HG02938 (cell line): Measurements from ENCODE around the gene GALNT9.
"Not testable (repeated sequence)": the region's sequence is repeated elsewhere in the genome, so short reads cannot be mapped to it uniquely, and the experiment has no call there.

Source experiments
- ATAC-seq: cut with Tn5 transposase; IDR thresholded peaks from one replicate; pipeline ENCODE4 v1.9.1; 2021; ENCODE audit warnings: mild to moderate bottlenecking, moderate library complexity; ENCODE audit not compliant: unreplicated experiment

Gene GALNT9

DNA sequence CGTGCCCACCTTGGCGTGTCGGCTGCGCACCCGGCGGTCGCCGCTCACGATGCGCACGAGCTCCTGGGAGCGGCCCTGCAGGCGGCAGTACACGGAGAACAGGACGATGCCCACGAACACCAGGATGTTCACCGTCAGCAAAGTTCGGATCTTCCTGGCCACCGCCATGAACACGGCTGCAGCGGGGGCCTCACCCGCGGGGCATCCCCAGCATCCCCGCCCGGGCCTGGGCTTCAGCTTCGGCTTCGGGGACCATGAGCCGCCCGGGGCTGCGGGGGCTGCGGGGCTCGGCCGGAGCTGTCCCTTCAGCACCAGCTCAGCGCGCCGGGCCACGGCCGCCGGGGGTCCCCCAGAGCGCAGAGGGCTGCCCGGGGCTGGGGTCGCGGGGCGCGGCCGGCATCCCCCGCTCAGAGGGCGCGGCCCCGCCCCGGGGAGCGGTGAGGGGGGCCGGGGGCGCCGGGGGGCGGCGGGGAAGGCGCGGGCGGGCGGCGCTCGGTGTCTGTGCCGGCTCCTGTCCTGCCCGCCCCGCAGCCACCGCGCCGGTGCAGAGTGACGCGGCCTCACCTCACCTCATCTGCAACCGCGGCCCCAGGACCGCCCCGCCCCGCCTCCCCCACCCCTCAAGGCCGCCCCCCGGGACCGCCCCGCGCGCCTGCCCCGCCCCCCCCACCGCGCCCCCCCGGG lies at the start of gene GALNT9:
TSS of gene GALNT9 (minus strand) at position 554 of the 684 bp plus-strand sequence. CDS start at position 168, 386 bp downstream.
- no peak for ATAC-seq

DNA sequence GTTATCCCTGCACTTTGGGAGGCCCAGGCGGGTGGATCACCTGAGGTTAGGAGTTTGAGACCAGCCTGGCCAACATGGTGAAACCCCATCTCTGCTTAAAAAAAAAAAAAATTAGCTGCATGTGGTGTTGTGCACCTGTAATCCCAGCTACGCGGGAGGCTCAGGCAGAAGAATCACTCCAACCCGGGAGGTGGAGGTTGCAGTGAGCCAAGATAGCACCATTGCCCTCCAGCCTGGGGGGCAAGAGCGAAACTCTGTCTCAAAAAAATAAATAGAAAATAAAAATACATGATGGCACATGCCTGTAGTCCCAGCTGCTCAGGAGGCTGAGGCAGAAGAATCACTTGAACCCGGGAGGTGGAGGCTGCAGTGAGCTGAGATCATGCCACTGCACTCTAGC lies 49.7 kb upstream of the GALNT9 start:
- not testable (repeated sequence) for ATAC-seq

DNA sequence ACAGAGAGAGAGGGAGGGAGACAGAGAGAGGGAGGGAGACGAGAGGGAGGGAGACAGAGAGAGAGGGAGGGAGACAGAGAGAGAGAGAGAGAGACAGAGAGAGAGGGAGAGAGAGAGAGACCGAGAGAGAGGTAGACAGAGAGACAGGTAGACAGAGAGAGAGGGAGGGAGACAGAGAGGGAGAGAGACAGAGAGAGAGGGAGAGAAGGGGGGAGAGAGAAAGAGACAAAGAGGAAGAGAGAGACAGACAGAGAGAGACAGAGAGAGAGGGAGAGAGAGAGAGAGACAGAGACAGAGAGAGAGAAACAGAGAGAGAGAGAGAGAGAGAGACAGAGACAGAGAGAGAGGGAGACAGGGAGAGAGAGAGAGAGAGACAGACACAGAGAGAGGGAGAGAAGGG lies 47.8 kb upstream of the GALNT9 start:
- no peak for ATAC-seq

DNA sequence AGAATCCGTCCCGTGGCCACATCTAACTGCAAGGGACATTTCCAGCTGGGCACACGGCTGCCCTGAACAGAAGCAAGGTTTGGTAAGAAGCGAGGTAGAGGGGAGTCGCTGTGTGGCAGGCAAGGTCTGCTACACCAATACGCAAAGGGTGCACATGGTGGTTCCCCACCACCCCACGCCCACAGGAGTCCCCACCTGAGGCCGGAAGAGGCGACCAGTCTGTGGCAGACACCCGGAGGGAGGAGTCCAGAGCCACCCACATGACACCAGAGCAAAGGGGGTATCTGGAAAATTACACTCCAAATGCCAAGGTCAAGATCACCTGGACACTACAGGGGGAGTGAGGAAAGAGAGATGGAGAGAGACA lies 47.1 kb upstream of the GALNT9 start:
- no peak for ATAC-seq

DNA sequence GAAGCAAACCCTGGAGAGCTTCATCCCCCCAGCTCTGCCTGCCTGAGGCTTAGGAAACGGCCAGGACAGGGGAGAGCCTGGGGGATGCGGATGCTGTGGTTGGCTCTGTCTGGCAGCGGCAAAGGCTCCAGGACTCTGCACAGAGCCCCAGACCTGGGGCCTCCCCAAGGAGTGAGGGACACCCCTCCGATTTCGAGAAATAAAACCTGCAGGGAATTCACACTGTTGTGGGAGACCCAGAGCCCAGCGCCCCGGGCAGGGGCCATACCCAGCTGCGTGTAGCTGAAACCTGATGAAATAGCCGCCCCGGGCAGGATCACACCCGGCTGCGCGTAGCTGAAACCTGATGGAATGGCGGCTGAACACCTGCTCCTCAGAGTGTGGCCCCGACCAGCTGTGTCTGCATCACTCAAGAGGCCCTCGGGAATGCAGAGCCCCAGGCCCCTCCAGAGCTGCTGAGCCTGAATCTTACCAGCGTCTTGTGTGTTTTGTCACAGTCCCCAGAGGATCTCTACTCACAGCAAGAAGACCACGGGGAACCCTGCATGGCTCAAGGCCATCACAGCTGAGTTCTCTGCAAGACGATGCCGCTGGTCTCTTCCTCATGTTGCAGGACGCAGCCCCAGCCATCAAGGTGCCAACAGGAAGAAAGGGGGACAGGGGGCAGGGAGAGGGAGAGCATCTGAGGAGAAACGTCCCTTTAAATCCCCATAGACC lies 46.5 kb upstream of the GALNT9 start:
- no peak for ATAC-seq

DNA sequence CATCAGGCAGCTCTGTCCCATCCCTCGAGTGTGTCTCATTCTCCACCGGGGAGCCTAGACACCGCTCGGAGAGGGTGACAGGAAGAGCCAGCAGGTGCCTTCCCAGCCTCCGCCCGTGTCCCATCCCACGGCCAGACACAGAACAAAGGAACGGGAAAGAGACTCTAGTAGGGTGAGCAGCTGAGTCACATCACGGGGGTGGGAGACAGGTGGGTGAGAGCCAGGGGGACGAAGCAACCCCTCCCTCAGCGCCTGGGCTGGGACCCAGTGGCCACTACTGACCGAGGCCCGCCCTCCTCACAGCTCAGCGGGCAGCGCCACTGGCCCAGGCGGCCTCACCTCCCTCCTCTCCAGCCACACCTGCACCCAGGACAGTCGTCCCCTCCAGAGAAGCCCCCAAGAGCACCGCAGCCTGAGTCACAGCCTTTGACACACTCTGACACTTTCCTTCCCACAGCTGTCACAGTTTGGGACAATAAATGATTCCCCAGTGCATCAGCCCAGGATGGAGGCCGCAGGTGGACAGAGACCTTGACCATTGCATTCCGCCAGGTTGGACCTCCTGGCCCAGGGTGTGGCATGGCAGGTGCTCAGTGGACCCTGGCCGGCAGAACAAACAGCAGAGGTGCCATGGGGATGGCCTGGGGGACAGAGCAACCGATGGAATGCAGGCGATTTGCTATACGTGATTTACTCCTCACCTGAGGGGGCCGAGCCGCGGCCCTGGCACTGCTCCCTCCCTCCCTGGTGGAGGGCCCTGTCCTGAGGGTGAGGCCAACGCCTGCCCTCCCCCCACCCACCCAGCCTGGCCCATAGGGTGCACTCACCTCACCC lies 45.4 kb upstream of the GALNT9 start:
- ATAC-seq = no peak

DNA sequence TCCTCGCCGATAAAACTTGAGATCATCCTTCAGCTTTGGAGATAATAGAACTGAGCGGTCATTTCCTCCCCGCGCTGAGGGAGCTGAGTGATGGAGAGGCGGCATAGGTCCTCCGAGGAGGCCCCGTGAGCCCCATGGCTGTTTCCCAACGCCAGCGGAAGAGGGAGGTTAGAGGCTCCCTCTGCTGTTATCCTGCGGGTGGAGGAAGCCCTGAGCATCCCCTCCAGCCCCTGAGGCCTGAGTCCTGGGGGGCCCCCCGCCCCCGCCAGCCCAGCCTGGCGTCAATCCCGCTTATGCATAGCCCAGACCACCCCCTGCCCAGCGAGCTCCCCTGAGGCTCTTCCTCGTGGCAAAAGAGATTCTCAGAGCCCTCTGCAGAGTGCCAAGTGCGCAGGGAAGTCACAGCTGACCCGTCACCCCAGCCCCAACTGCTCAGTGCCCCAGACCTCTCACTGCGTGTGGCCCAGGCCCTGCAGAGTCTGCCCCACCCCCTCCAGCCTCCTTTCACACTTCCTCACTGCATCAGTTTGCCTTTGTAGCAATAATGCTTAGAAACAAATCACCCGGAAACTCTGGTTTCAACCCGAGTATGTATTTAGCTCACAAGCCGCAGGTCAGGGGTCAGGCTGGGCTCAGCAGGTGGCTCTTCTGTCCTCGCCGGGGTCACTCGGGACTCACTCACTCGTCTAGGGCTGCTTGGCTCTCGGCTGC lies 44.7 kb upstream of the GALNT9 start:
- ATAC-seq = no peak

DNA sequence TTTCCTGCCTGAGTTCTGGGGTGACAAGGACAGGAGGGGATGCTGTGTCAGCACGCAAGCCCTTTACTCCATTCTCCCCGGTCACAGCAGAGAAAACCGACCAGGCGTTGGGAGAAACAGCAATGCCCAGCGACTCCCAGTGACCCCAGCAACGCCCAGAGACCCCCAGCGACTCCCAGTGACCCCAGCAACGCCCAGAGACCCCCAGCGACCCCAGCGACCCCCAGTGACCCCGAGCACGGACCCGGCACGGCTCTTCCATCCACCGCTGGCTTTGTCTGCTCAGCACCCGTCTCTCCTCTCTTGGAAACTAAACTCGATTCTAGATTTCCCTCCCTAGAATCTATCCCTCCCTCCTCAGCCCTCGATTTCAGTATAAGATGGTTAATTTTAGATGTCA lies 38.5 kb upstream of the GALNT9 start:
- no peak for ATAC-seq

DNA sequence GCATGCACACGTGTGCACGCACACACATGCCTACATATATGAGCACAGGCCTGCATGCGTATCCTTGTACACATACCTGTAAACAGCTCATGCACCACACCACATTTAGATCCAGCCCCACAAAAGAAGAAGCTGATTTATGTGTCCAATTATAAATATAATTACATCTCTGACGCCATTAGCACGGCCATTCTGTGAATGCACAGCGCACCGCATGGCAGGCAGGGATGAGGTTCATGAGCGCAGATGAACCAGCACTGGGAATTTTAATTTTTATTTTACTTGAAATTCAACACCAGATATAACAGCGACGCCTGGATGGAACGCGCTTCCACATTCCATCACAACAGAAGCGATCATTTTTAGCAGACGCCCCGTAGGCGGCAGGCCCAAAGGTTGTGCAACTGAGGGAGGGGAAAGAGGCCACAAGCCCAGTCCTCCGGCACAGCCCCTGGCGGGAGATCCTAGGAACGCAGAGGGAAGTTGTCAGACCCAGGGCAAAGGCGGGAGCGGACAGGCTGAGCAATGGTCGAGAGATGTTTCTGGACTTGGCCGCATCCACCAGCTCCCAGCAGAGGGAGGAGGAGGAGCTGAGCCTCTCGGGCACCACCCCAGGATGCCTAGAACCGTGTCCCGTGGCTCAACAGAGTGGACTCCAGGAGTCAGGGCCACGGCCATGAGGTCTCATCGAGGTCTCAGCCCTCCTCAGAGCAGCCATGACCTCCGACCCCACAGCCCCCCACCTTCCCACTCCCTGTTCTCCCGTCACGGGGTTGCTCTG lies 37.9 kb upstream of the GALNT9 start:
- no peak for ATAC-seq

DNA sequence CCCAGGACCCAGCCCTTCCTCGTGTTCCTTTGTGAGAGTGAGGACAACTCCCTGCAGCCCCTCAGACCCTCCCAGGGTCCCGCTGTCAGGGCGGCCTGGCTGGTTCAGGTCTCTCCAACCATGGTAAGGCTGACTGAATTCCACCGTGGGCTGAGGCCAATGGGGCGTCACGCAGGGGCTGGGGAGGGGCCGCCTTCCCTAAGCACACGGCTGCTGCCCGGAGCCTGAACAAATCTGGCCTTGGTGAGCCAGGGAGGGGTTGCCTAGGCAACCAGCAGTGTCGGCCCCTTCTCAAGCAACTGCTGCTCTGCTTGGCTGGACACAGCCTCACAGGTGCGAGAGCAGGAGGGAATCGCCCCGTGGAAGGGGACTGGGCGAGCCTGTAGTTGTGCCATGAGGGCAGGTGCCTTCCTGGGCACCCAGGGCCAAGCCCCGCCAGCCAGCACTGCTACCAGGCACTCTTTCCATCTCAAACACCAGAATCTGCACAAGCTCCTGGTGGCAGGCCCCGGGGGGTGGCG lies 37.0 kb upstream of the GALNT9 start:
- no peak for ATAC-seq

DNA sequence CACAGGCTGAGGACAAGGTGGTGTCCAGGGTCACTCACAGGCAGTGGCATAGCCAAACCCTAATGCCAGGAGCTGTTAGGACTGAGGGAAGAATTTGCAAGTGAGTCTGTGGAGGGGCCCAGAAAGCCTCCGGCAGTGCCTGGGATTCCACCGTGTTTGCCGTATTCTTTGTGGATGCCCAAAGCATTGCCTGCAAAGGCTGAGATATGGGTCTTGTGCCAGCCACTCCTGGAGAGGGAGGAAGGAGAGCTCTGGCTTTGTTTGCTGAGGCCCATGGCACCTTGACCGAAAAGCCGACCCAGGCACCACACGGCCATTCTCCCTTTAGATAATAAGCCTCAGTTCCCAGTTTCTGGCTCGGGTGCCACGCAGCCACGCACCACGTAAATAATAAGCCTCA lies 35.8 kb upstream of the GALNT9 start:
- no peak for ATAC-seq

DNA sequence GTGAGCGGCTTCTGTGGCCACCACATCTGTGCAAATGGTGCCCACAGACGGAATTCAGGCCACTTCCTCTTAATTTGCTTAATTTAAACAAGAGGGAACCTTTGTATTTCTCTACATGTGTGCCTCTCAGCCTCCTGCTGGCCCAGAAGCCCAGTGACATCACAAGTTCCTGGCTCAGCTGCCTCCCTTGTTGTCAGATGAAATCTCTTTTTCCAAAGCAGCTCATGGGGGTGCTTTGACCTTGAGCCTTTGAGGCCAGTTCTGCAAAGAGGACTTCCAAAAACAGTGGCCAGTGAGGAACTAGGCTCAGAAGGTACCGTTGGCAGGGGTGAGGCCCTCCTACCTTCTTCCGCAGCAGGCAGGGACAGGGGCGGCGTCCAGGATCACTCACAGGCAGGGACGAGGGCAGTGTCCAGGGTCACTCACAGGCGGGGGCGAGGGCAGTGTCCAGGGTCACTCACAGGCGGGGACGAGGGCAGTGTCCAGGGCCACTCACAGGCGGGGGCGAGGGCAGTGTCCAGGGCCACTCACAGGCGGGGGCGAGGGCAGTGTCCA lies 35.0 kb upstream of the GALNT9 start:
- ATAC-seq = no peak

DNA sequence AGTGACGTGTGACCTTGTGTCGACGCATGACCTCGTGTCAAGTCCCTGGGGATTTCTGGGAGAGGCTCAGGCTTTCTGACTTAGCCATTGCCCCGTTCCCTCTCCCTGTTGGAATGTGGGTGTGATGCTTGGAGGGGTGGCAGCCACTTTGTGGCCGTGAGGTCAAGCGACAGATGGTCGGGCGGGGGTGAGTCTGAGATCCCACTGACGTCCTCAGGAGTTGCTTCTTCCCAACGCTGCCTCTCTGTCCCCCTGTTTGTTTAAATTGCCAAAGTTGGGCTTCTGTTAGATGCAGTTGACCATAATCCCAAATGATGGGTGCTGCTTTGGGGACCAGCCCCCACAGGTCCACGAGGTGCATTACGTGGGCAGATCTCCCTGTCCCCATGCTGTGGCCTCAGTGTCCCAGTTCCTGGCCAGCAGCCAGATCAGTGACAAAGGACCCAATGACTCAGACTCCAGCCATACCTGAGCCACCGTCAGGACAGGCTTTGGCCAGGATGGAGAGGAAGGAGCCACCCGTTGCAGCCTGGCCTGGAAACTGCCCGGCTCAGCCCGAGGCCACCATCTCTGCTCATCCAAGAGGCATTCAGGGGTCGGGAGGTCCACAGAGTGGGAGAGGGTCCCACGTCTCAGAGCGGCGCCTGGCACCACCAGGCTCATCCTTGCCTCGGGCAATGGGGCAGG lies 34.4 kb upstream of the GALNT9 start:
- ATAC-seq = no peak

DNA sequence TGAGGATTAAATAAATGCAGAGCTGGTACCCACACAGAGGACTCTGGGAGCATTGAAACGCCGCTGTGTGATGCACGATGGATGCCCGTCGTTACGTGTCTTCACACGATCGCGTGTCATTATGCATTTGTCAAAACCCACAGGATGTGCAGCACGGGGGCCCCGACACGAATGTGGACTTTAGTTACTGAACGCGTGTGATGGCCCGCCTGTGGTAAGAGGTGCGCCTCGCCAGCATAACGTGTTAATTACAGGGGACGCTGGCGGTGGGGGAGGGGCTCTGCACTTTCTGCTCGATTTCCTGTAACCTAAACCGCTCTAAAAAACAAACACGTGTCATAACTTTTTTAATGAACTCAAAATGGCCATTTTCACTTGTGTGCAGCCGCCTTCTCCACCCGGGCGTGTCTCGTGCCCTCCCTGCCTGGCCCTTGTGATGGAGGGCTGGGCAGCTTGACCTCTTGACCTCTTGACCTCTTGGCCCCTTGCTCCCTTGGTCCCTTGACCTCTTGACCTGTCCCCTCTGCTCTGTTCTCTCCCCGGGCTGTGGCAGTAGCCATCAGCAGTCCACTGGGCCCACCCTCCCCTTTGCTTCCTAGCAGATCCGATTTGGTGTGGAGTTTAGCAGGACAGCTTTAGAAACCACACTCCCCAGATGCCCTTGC lies 33.7 kb upstream of the GALNT9 start:
- ATAC-seq = no peak

DNA sequence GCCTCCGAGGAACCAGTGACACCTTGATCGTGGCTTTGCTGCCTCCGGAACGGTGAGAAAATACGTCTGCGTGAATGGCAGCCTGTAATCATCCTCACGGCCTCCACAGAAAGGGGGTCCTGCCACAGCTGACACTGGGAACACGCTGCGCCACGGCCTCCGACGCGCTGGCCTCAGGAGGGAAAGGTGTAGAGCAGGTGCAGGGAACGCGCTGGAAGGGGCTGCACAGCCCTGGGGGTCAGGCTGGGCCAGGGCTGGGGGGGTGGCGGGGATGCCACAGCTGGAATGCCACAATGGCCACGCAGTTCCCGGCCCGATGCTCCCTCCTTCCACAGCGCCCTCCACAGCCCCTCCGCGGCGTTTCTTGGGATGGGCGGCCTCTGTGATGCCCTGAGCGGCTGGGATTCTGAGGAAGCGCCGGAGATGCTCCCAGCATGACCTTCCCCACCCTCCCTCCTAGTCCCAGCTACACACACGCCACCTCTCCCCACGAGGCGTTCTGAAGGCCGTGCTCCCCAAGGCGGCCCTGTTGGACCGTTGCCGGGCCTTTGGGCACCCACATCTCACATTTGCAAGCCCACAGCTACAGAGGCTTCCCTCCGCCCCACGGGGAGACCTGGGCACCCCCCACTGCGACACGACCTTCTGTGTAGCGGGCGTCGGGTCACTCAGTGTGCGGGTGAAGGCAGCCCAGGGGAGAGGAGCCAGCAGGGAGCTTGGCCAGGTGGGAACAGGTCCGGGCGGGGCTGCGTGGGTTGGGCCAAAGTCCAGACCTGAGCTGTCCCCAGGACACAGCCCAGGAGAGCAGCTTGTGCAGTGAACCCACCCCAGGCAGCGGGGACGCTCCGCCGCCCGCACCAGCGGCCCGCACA lies 31.8 kb upstream of the GALNT9 start:
- ATAC-seq = no peak

DNA sequence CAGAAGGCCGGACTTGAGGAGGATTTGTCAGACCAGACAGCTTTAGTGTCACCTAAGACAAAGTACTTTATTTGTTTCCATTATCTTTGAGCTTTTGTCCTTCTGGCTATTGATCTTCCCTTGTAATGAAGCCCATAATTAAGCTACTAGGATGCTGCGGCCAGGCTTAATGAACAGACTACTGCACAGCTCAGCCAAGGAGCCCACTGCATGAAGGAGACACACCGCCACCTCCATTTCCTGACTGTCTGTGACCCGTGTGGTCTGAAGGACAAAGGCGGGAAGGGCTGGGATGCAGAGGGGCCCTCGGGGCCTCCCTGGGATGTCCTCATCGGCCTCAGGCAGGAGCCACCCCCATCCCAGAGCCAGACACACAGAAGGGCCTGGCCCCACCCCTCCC lies 31.0 kb upstream of the GALNT9 start:
- no peak for ATAC-seq

DNA sequence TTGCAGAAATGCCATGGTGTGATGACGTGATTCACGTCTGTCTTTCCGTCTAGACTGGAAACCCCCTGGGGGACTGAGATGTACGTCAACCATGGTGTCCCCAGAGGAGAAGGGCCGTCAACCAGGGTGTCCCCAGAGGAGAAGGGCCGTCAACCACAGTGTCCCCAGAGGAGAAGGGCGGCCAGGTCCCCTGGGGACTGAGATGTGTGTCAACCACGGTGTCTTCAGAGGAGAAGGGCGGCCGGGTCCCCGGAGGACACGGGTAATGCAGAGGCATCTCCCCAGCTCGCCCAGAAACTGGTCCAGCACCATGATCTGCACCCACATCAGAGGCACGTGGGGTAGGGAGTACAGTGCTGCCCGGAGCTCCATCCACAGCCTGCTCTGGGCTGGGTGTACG lies 30.6 kb upstream of the GALNT9 start:
- ATAC-seq = no peak

DNA sequence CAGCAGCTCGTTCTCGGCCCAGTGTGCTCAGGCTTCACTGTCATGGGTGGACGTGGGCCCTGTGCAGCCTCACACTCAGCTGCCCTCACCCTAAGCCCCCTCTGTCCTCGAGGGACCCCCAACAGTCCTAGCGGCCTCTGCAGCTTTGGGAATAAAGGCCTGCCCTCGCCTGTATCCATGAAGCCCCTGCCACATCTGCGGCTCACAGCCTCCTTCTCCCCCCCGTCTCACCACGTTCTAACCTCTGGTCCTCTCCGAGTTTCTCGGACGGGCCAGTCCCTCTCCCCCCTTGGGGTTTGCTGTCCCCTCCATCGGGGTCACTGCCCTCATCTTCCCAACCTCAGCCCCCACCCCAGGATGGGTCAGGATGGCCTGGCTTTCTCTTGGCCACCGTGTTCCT lies 30.2 kb upstream of the GALNT9 start:
- no peak for ATAC-seq
